HepG2 (cell line): ENCODE data around the gene WWC2. TPM values are rescaled to one million over a fixed set of nuclear protein-coding genes. Genes with fewer than 3 reads are reported as not detected.

Experiments
- FOXA1 ChIP-seq, 2 experiments: fragments of 450-650 bp in 1 of 2; sonication (generic) in 1 of 2; formaldehyde crosslinking in 1 of 2; IDR thresholded peaks; 2 replicates each; pipeline versions ENCODE4 v1.4.0 to v1.6.1; 2016 to 2020; ENCODE audit warnings: missing genetic modification reagents in 1 of 2
- NAIF1 ChIP-seq: sonication (generic); formaldehyde crosslinking; IDR thresholded peaks from 2 replicates; pipeline ENCODE4 v1.5.0; 2020; ENCODE audit warnings: mild to moderate bottlenecking, missing genetic modification reagents, borderline replicate concordance
- NKX3-1 ChIP-seq: sonication (generic); formaldehyde crosslinking; IDR thresholded peaks from 2 replicates; pipeline ENCODE4 v1.5.0; 2020; ENCODE audit warnings: missing genetic modification reagents
- RBM22 ChIP-seq: fragments of 200-400 bp; formaldehyde crosslinking; optimal IDR thresholded peaks from 2 replicates; pipeline ENCODE3; 2017; ENCODE audit warnings: mild to moderate bottlenecking, low read length, moderate library complexity
- TSC22D2 ChIP-seq: sonication (generic); formaldehyde crosslinking; IDR thresholded peaks from 2 replicates; pipeline ENCODE4 v1.5.1; 2020; ENCODE audit warnings: missing genetic modification reagents, mild to moderate bottlenecking, borderline replicate concordance
- ZFX ChIP-seq: sonication (generic); formaldehyde crosslinking; IDR thresholded peaks from 2 replicates; pipeline ENCODE4 v1.4.0; 2020; ENCODE audit warnings: mild to moderate bottlenecking, low read depth, missing genetic modification reagents, moderate library complexity
- ZHX1 ChIP-seq: sonication (generic); formaldehyde crosslinking; IDR thresholded peaks from 2 replicates; pipeline ENCODE4 v1.8.1; 2022; ENCODE audit warnings: low read depth, mild to moderate bottlenecking, missing genetic modification reagents
- ZNF207 ChIP-seq: fragments of 450-650 bp; IDR thresholded peaks from 2 replicates; pipeline ENCODE4 v1.6.1; 2016; ENCODE audit warnings: antibody characterized with exemption, borderline replicate concordance
- ZNF333 ChIP-seq: sonication (generic); formaldehyde crosslinking; IDR thresholded peaks from 2 replicates; pipeline ENCODE4 v1.4.0; 2020; ENCODE audit warnings: mild to moderate bottlenecking, missing genetic modification reagents, borderline replicate concordance
- ZNF547 ChIP-seq: sonication (generic); formaldehyde crosslinking; IDR thresholded peaks from 2 replicates; pipeline ENCODE4 v1.5.1; 2020; ENCODE audit warnings: mild to moderate bottlenecking, missing genetic modification reagents
- polyA plus RNA-seq, 8 experiments: library from polyadenylated mRNA; depleted of rRNA in 3 of 8; stranded (reverse) in 7 of 8; unstranded in 1 of 8; fragments of >200 nt; fragmentation: Illumina TruSeq in 4 of 8; extraction: Trizol in 4 of 8; gene quantifications; 2 replicates each; pipeline versions ENCODE4 v1.2.1 to v1.2.3, GENCODE V29; 2011 to 2016; ENCODE audit warnings: low read depth in 4 of 8, missing spikeins in 1 of 8, mixed read lengths in 1 of 8; ENCODE audit not compliant: insufficient read depth in 1 of 8
- total RNA-seq, 5 experiments: library from RNA; depleted of rRNA; stranded (reverse); fragments of >200 nt; fragmentation: Illumina TruSeq; extraction: Trizol; gene quantifications; 2 replicates each; pipeline ENCODE4 v1.2.3, GENCODE V29; 2016; ENCODE audit warnings: low read depth in 1 of 5
- TF ChIP-seq, protein P1 (sequence below): sonication (generic); formaldehyde crosslinking; IDR thresholded peaks from 2 replicates; pipeline ENCODE4 v1.8.0; 2022; ENCODE audit warnings: missing genetic modification reagents, mild to moderate bottlenecking, borderline replicate concordance
- TF ChIP-seq, protein P2 (sequence below): sonication (generic); formaldehyde crosslinking; IDR thresholded peaks from 2 replicates; pipeline ENCODE4 v1.4.0; 2020; ENCODE audit warnings: missing genetic modification reagents
- TF ChIP-seq, protein P3 (sequence below): IDR thresholded peaks from 2 replicates; pipeline ENCODE4 v1.6.1; 2018; ENCODE audit warnings: missing genetic modification reagents, mild to moderate bottlenecking, missing compliant biosample characterization

Gene WWC2
- total and polyA plus RNA-seq, 2 of the 13 experiments (the other 11 are each of a cell fraction or from before 2014, with no cell fraction given) = 40.0 to 50.1 TPM

DNA sequence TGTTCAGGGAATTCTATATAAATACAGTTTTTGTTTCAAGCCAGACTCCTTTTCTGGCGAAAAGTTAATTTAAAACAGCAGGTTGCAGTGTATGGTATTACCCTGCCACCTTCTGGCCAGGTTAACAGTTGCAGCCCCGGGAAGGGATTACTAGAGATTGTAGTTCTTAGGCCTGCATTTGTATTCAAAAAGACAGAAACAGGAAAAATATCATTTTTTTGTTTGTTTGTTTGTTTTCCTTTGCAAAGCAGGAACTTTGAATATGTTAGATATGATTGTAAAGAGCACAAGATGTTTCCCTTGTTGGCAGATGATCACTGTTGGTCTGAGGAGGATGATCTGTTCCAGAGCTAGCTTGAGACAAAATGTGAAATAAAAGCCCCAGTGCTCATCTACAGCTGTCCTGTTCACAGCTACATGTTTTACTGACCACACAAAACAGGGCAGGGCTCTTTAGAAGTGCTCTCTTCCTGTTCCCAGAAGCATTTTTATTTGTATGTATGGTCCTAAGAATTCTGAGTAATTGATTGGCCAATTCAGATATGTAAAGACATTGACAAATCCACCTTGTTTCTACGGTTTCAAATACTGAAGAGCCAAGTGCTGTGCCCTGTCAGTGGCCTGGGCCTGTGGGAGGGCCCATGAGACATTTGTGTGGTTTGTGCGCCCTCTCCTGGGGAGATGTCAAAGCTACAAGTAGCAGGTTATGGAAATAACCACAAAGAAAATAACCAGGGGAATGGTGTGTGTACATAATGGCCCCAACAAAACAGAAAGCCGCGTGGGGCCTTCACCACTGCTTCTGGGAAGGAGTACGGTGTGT lies 163.1 kb downstream of the WWC2 start (continued):
- TF ChIP-seq FOXA1 (IDR thresholded peaks at IDR 0.05) = no peak
- TF ChIP-seq FOXA1 (CRISPR knock-in tag; IDR thresholded peaks at IDR 0.05) = peak; percentile 58
- TF ChIP-seq NAIF1 (CRISPR knock-in tag) = peak; percentile 62; the same call in 1 of the 2 replicates
- no peak for TF ChIP-seq ZNF333 (CRISPR knock-in tag)
- TF ChIP-seq ZHX1 (CRISPR knock-in tag) = no peak
- no peak for TF ChIP-seq ZNF547 (CRISPR knock-in tag)
- 0 out of 2 replicates have a peak, but pooled peaks have one; percentile 39 for TF ChIP-seq TSC22D2 (CRISPR knock-in tag)
- TF ChIP-seq ZFX = peak; percentile 60
- TF ChIP-seq, protein P1, sequence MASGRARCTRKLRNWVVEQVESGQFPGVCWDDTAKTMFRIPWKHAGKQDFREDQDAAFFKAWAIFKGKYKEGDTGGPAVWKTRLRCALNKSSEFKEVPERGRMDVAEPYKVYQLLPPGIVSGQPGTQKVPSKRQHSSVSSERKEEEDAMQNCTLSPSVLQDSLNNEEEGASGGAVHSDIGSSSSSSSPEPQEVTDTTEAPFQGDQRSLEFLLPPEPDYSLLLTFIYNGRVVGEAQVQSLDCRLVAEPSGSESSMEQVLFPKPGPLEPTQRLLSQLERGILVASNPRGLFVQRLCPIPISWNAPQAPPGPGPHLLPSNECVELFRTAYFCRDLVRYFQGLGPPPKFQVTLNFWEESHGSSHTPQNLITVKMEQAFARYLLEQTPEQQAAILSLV (CRISPR knock-in tag) = no peak
- TF ChIP-seq, protein P2, sequence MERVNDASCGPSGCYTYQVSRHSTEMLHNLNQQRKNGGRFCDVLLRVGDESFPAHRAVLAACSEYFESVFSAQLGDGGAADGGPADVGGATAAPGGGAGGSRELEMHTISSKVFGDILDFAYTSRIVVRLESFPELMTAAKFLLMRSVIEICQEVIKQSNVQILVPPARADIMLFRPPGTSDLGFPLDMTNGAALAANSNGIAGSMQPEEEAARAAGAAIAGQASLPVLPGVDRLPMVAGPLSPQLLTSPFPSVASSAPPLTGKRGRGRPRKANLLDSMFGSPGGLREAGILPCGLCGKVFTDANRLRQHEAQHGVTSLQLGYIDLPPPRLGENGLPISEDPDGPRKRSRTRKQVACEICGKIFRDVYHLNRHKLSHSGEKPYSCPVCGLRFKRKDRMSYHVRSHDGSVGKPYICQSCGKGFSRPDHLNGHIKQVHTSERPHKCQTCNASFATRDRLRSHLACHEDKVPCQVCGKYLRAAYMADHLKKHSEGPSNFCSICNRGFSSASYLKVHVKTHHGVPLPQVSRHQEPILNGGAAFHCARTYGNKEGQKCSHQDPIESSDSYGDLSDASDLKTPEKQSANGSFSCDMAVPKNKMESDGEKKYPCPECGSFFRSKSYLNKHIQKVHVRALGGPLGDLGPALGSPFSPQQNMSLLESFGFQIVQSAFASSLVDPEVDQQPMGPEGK = 0 out of 2 replicates have a peak, but pooled peaks have one; percentile 16
- no peak for TF ChIP-seq ZNF207
- no peak for TF ChIP-seq NKX3-1 (CRISPR knock-in tag)
- TF ChIP-seq, protein P3, sequence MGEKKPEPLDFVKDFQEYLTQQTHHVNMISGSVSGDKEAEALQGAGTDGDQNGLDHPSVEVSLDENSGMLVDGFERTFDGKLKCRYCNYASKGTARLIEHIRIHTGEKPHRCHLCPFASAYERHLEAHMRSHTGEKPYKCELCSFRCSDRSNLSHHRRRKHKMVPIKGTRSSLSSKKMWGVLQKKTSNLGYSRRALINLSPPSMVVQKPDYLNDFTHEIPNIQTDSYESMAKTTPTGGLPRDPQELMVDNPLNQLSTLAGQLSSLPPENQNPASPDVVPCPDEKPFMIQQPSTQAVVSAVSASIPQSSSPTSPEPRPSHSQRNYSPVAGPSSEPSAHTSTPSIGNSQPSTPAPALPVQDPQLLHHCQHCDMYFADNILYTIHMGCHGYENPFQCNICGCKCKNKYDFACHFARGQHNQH = 0 out of 2 replicates have a peak, but pooled peaks have one; percentile 23
- TF ChIP-seq RBM22 = peak; percentile 46
